ENCODE data around the gene TREH.

TREH gene

GRCh38 chr11:118641397-118642019 lies 37.9 kb downstream of the TREH start:
- H3K27me3 ChIP-seq (ENCODE audit: insufficient read depth, low read length, poor library complexity, severe bottlenecking) = no peaks in the 10 kb centered on the region
- H3K36me3 ChIP-seq (ENCODE audit: insufficient read depth, low read length) = no peaks in the 10 kb centered on the region
- H2AFZ ChIP-seq (ENCODE audit: low read length) = no peak overlapping the region
- H3K4me1 ChIP-seq (ENCODE audit: insufficient read depth, low read length, poor library complexity, severe bottlenecking) = no peaks in the 10 kb centered on the region
- H3K9me3 ChIP-seq (ENCODE audit: insufficient read depth, low read depth, low read length) = no peaks in the 10 kb centered on the region
- TF ChIP-seq EZH2phosphoT487 (IDR thresholded peaks at IDR 0.05; ENCODE audit: borderline replicate concordance) = no peak
- TF ChIP-seq, protein P1, sequence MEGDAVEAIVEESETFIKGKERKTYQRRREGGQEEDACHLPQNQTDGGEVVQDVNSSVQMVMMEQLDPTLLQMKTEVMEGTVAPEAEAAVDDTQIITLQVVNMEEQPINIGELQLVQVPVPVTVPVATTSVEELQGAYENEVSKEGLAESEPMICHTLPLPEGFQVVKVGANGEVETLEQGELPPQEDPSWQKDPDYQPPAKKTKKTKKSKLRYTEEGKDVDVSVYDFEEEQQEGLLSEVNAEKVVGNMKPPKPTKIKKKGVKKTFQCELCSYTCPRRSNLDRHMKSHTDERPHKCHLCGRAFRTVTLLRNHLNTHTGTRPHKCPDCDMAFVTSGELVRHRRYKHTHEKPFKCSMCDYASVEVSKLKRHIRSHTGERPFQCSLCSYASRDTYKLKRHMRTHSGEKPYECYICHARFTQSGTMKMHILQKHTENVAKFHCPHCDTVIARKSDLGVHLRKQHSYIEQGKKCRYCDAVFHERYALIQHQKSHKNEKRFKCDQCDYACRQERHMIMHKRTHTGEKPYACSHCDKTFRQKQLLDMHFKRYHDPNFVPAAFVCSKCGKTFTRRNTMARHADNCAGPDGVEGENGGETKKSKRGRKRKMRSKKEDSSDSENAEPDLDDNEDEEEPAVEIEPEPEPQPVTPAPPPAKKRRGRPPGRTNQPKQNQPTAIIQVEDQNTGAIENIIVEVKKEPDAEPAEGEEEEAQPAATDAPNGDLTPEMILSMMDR (conservative IDR thresholded peaks at IDR 0.05; ENCODE audit: low read length) = no peak
- H3F3A ChIP-seq (ENCODE audit: low read depth) = no peaks in the 10 kb centered on the region
- no peak overlapping the region for H3K9ac ChIP-seq (ENCODE audit: low read depth, low read length, poor library complexity, severe bottlenecking)
- no peaks in the 10 kb centered on the region for H4K20me1 ChIP-seq (ENCODE audit: insufficient read depth, low read length, poor library complexity, severe bottlenecking)
- no peak overlapping the region for H3K4me2 ChIP-seq (ENCODE audit: low read depth, low read length, poor library complexity, severe bottlenecking)
- H3K79me2 ChIP-seq (ENCODE audit: insufficient read depth, low read length) = no peaks in the 10 kb centered on the region
- H3K9me2 ChIP-seq (replicated peaks; ENCODE audit: low read depth, low read length) = no peaks in the 10 kb centered on the region
- H3K4me3 ChIP-seq (ENCODE audit: low read length, poor library complexity, severe bottlenecking) = no peak overlapping the region

- Histone ChIP-seq H2AFZ (ENCODE audit: low read length) (no peak overlapping the region), H3F3A (ENCODE audit: low read depth) (no peaks in the 10 kb centered on the region), H3K4me3 (ENCODE audit: low read length, poor library complexity, severe bottlenecking) (no peak overlapping the region), H3K36me3 (ENCODE audit: insufficient read depth, low read length) (no peaks in the 10 kb centered on the region), H3K27me3 (ENCODE audit: insufficient read depth, low read length, poor library complexity, severe bottlenecking) (no peaks in the 10 kb centered on the region), H4K20me1 (ENCODE audit: insufficient read depth, low read length, poor library complexity, severe bottlenecking) (no peaks in the 10 kb centered on the region), H3K9ac (ENCODE audit: low read depth, low read length, poor library complexity, severe bottlenecking) (no peak overlapping the region), H3K9me2 (replicated peaks; ENCODE audit: low read depth, low read length) (no peaks in the 10 kb centered on the region), H3K4me1 (ENCODE audit: insufficient read depth, low read length, poor library complexity, severe bottlenecking) (no peaks in the 10 kb centered on the region), H3K9me3 (ENCODE audit: insufficient read depth, low read depth, low read length) (no peaks in the 10 kb centered on the region), H3K79me2 (ENCODE audit: insufficient read depth, low read length) (no peaks in the 10 kb centered on the region), H3K4me2 (ENCODE audit: low read depth, low read length, poor library complexity, severe bottlenecking) (no peak overlapping the region)
- TF ChIP-seq EZH2phosphoT487 (IDR thresholded peaks at IDR 0.05; ENCODE audit: borderline replicate concordance) = no peak
- TF ChIP-seq, protein P1 (conservative IDR thresholded peaks at IDR 0.05; ENCODE audit: low read length) = no peak; the same call in 1 of the 2 replicates
Observed at GRCh38 chr11:118640332-118641154, 38.9 kb downstream of the TREH start.

DNA sequence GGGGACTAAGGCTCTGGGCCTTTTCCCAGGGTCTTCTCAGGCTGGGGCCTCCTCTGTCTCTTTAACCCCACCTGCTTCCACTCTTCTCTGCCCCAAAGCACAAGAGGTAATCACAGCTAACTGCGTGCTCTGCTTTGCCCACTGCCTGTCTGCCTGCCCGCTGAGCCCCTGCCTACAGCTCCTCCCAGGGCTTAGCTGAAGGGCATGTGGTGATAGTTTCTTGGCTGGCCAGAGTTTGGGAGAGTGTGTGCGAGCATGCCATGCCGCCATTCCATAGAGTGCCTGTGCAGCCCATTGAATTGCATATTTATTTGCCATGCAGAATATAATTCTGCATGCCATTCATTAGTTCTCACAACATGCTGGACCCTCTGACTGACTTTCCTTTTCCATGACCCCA lies 39.6 kb downstream of the TREH start:
- H3K27me3 ChIP-seq (ENCODE audit: insufficient read depth, low read length, poor library complexity, severe bottlenecking) = no peaks in the 10 kb centered on the region
- no peaks in the 10 kb centered on the region for H3K79me2 ChIP-seq (ENCODE audit: insufficient read depth, low read length)
- no peaks in the 10 kb centered on the region for H3K9me3 ChIP-seq (ENCODE audit: insufficient read depth, low read depth, low read length)
- no peaks in the 10 kb centered on the region for H3K36me3 ChIP-seq (ENCODE audit: insufficient read depth, low read length)
- H4K20me1 ChIP-seq (ENCODE audit: insufficient read depth, low read length, poor library complexity, severe bottlenecking) = no peaks in the 10 kb centered on the region
- H2AFZ ChIP-seq (ENCODE audit: low read length) = no peak overlapping the region
- H3K4me2 ChIP-seq (ENCODE audit: low read depth, low read length, poor library complexity, severe bottlenecking) = no peak overlapping the region
- no peak overlapping the region for H3K9ac ChIP-seq (ENCODE audit: low read depth, low read length, poor library complexity, severe bottlenecking)
- H3K4me1 ChIP-seq (ENCODE audit: insufficient read depth, low read length, poor library complexity, severe bottlenecking) = no peaks in the 10 kb centered on the region
- no peak overlapping the region for H3K4me3 ChIP-seq (ENCODE audit: low read length, poor library complexity, severe bottlenecking)
- H3K9me2 ChIP-seq (replicated peaks; ENCODE audit: low read depth, low read length) = no peaks in the 10 kb centered on the region
- H3F3A ChIP-seq (ENCODE audit: low read depth) = no peaks in the 10 kb centered on the region
- no peak for TF ChIP-seq EZH2phosphoT487 (IDR thresholded peaks at IDR 0.05; ENCODE audit: borderline replicate concordance)

Data from Loucy (cell line).